Stimulated activated CD8-positive, alpha-beta memory T cell treated with anti-CD3 and anti-CD28 coated beads, Interleukin-7, amount 100 ng/mL, for 24 hours (primary cell): Measurements from ENCODE around the gene FAM151B.
"Not testable (repeated sequence)": the region's sequence is repeated elsewhere in the genome, so short reads cannot be mapped to it uniquely, and the experiment has no call there.

Experiments
- DNase-seq: peaks from one replicate; pipeline ENCODE4 v3.0.0-alpha.2; 2020; ENCODE audit warnings: low read depth

The FAM151B gene

GRCh38 chr5:80487829-80488721, at the start of gene FAM151B:
FAM151B (plus strand) TSS chr5:80488100; CDS start chr5:80488124, 24 bp downstream.
- DNase-seq: peak; percentile 40

- DNase-seq: no peak
Observed at GRCh38 chr5:80438739-80439138, 49.2 kb upstream of the FAM151B start.

GRCh38 chr5:80439213-80439612, 48.7 kb upstream of the FAM151B start:
- DNase-seq: no peak

GRCh38 chr5:80442742-80443141, 45.2 kb upstream of the FAM151B start:
- DNase-seq: no peak

GRCh38 chr5:80453366-80453765, 34.5 kb upstream of the FAM151B start:
- DNase-seq: no peak

GRCh38 chr5:80463269-80463668, 24.6 kb upstream of the FAM151B start:
- no peak for DNase-seq

- no peak for DNase-seq
Observed at GRCh38 chr5:80466669-80467485, 21.0 kb upstream of the FAM151B start.

DNA sequence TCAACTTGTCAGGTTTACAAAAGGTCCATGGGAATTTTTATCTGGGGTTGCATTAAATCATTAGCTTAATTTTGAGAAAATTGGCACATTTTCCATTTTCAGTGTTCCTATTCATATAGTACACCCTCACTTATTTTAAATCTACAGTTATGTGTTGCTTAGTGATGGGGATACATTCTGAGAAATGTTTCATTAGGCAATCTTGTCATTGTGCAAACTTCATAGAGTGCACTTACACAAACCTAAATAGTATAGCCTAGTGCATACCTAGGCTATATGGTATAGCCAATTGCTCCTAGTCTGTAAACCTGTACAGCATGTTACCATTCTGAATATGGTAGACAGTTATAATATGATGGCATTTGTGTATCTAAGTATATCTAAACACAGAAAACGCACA, 19.8 kb upstream of the FAM151B start:
- DNase-seq: no peak

GRCh38 chr5:80470631-80471030, 17.3 kb upstream of the FAM151B start:
- not testable (repeated sequence) for DNase-seq

DNA sequence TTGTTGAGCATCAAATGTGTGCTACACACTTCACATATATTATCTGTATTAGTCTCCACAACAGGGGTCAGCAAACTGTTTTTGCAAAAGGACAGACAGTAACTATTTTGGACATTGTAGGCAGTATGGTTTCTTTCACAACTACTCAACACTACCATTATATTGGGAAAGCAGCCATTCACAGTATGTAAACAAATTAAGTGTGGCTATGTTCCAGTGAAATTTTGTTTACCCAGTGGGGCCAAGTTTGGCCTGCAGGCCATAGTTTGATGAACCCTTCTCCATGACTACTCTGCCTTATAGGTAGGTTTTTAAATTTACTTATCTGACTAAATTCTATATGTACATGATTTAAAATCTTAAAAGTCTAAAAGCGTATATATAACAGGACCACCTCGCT, 13.0 kb upstream of the FAM151B start:
- no peak for DNase-seq

DNA sequence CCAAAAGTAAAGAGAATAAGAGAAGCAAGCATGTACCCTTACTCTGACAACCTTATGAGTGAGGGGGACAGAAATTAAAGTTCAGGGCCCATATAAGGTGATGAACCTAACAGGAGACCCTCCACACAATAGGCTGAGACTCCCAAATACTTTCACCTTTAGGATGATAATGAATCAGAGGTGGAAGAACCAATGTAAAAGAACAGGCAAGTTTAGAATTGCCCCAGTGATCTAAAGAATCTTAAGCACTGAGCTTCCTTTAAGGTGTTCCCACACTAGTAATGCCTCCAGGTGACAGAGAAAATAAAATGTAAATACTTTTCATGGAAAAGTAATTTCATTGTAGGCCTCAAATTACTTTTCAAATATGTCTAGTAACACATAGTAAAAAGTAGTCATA, 8.2 kb upstream of the FAM151B start:
- DNase-seq: no peak

DNA sequence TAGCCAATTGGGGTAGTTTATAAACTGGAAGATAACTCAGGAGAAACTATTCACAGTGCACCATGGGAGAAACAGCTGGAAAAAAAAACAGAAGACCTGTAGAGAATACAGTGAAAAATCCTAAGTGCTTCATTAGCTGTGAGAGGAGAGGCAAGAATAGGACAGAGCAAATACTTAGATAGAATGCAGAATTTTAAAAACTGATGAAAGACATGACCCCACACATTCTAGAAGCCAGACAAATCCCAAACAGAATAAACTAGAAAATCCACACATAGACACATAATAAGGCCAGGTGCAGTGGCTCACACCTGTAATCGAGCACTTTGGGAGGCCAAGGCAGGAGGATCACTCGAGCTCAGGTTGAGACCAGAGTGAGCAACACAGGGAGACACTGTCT, 7.5 kb upstream of the FAM151B start:
- no peak for DNase-seq

GRCh38 chr5:80481019-80481893, 6.6 kb upstream of the FAM151B start:
- no peak for DNase-seq

GRCh38 chr5:80482578-80482977, 5.3 kb upstream of the FAM151B start:
- no peak for DNase-seq

DNA sequence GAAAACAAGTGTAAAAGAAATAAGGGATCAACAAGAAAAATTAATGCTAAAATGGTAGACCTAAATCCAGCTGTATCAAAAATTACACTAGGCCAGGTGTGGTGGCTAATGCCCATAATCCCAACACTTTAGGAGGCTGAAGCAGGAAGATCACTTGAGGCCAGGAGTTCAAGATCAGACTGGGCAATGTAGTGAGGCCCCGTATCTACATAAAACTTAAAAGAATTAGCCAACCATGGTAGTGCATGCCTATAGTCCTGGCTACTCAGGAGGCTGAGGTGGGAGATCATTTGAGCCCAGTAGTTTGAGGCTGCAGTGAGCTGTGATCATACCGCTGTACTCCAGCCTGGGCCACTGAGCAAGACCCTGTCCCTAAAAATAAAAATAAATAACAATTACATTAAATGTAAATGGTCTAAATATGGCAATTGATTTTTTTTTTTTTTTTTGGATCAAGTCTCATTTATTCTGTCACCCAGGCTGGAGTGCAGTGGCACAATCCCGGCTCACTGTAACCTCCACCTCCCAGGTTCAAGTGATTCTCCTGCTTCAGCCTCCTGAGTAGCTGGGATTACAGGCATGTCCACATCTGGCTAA, 4.2 kb upstream of the FAM151B start:
- DNase-seq: no peak

DNA sequence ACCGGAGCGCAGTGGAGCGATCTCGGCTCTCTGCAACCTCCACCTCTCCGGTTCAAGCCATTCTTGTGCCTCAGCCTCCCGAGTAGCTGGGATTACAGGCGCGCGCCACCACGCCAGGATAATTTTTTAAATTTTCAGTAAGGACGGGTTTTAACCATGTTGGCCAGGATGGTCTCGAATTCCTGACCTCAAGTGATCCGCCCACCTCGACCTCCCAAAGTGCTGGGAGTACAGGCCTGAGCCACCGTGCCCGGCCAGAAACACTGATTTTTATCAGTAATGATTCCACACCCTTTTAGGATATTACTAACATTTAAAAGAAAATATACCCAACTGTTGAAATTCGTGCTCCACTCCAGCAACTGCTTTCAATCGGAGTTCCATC, 464 bp upstream of the FAM151B start:
- DNase-seq: no peak

DNA sequence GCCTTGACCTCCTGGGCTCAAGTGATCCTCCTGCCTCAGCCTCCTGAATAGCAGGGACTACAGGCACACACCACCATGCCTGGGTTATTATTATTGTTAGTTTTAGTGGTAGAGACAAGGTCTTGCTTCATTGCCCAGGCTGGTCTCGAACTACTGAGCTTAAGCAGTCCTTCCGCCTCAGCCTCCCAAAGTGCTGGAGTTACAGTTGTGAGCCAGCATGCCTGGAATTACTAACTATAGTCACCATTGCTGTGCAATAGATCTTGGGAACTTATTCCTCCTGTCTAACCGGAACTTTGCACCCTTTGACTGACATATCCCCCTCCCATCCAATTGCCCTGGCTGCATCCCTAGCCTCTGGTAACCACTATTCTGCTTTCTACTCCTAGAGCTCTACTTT, 3.4 kb downstream of the FAM151B start:
- DNase-seq: no peak

DNA sequence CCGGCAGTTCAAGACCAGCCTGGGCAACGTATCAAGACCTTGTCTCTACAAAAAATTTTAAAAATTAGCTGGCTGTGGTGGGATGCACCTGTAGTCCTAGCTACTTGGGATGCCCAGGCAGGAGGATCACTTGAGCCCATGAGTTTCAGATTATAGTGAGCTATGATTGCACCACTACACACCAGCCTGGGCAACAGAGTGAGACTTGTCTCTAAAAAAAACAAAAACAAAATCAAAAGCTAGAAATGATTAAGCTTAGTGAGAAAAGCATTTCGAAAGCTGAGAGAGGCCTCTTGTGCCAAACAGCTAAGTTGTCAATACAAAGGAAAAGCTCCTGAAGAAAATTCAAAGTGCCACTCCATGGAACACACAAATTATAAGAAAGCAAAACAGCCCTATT, 4.8 kb downstream of the FAM151B start:
- no peak for DNase-seq

DNA sequence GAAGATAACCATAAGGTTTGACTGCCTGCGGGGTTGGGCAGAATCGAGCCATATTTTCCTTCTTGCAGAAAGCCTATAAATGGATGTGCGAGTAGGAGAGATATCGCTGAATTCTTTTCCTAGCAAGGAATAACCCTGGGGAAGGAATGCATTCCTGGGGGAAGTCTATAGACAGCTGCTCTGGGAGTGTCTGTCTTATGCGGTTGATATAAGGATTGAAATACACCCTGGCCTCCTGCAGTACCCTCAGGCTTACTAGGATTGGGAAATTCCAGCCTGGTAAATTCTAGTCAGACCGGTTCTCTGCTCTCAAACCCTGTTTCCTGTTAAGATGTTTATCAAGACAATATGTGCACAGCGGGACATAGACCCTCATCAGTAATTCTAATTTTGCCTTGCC, 5.5 kb downstream of the FAM151B start:
- not testable (repeated sequence) for DNase-seq

DNA sequence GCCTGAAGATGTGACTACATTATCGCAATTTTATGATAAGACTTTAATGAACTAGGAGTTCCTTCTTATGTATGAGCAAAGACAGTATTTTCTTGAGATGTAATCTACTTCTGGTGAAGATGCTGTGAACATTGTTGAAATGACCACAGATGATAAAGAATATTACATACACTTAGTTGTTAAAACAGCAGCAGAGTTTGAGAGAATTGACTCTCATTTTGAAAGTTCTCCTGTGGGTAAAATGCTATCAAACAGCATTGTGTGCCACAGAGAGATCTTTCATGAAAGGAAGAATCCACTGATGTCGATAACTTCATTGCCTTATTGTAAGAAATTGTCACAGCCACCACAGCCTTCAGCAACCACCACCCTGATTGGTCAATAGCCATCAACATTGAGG, 8.0 kb downstream of the FAM151B start:
- no peak for DNase-seq

GRCh38 chr5:80502800-80503199, 14.9 kb downstream of the FAM151B start:
- no peak for DNase-seq

GRCh38 chr5:80503641-80504040, 15.7 kb downstream of the FAM151B start:
- no peak for DNase-seq
